ENCODE measurements around the gene CHAMP1.

GRCh38 chr13:114288157-114288591, 26.1 kb upstream of the CHAMP1 start:
- TF ChIP-seq CTCF (IDR thresholded peaks at IDR 0.05) (no peak), POLR2A (IDR thresholded peaks at IDR 0.05) (no peak)
